GM12872 (cell line): ENCODE measurements around the gene IFT81.

Experiments
- TF ChIP-seq, protein P1 (sequence below): IDR thresholded peaks from 3 replicates; pipeline ENCODE4 v1.5.1; 2011; ENCODE audit warnings: low read depth, mild to moderate bottlenecking, low read length, moderate library complexity; ENCODE audit not compliant: insufficient read depth

Gene IFT81

DNA sequence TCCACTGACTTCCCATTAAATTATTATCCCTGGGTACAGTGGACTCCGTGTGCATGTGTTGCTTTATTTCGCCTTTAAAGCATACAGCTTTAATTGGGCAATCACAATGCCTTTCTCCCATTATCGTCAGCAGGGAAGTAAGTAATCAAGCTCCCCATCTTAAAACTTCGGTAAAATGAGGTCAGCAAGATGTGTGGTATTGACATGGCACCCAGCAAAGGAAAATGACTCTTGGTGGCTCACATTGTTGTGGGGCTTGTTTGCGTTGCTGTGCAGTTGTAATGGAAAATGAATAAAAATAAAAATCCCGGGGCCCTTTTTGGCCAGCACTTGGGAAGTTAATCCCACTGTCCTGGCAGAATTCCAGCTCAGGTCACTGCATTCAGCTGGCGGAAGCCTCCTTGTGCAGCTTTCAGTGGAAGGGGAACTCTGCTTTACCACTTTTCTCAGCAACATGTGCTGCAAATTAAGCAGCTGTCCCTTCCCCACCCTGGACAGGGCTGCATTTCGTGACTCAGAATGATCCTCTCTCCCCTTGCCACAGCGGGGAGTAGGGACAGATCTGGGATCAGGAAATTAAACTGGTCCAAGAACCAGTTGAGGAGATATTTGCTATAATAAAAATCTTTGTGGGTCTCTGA lies 142.9 kb downstream of the IFT81 start:
- TF ChIP-seq, protein P1, sequence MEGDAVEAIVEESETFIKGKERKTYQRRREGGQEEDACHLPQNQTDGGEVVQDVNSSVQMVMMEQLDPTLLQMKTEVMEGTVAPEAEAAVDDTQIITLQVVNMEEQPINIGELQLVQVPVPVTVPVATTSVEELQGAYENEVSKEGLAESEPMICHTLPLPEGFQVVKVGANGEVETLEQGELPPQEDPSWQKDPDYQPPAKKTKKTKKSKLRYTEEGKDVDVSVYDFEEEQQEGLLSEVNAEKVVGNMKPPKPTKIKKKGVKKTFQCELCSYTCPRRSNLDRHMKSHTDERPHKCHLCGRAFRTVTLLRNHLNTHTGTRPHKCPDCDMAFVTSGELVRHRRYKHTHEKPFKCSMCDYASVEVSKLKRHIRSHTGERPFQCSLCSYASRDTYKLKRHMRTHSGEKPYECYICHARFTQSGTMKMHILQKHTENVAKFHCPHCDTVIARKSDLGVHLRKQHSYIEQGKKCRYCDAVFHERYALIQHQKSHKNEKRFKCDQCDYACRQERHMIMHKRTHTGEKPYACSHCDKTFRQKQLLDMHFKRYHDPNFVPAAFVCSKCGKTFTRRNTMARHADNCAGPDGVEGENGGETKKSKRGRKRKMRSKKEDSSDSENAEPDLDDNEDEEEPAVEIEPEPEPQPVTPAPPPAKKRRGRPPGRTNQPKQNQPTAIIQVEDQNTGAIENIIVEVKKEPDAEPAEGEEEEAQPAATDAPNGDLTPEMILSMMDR: no peak
